Measurements from ENCODE around the gene TENM3.
A peak's percentile ranks its signal among the peaks of the same experiment; 100 is the strongest.
"Not testable (repeated sequence)": the region's sequence is repeated elsewhere in the genome, so short reads cannot be mapped to it uniquely, and the experiment has no call there.

The TENM3 gene

GRCh38 chr4:182242260-182242659, 942 bp upstream of the TENM3 start:
- H2BK120ac ChIP-seq (ENCODE audit: low read depth, low read length); DNase-seq (ENCODE audit: low spot score); H2AK5ac ChIP-seq (ENCODE audit: low read depth, low read length); H4K91ac ChIP-seq (ENCODE audit: low read depth, low read length, poor library complexity); H3K18ac ChIP-seq (ENCODE audit: low read length); H3K14ac ChIP-seq (ENCODE audit: low read length); H2AFZ ChIP-seq (ENCODE audit: low read length); H3K4ac ChIP-seq (ENCODE audit: low read length); H3K27me3 ChIP-seq (ENCODE audit: control insufficient read depth in 3 of 3, insufficient read depth in 3 of 3, low read depth in 1 of 3, low read length in 3 of 3); H2BK15ac ChIP-seq (ENCODE audit: low read length); H3K79me1 ChIP-seq (ENCODE audit: low read depth, low read length); H3K23ac ChIP-seq (ENCODE audit: low read depth, low read length, poor library complexity); H2BK5ac ChIP-seq (ENCODE audit: low read length); H3K4me3 ChIP-seq (ENCODE audit: low read length in 2 of 2); H3K27ac ChIP-seq (replicated peaks; ENCODE audit: low read length); H3K36me3 ChIP-seq (replicated peaks in 1 of 2; ENCODE audit: control insufficient read depth in 2 of 2, insufficient read depth in 2 of 2, low read length in 2 of 2); H3K4me2 ChIP-seq (ENCODE audit: insufficient read depth, low read length, poor library complexity, severe bottlenecking); H4K8ac ChIP-seq (ENCODE audit: low read depth, low read length); H2BK12ac ChIP-seq (ENCODE audit: low read length); H3K9ac ChIP-seq (ENCODE audit: low read depth, low read length, poor library complexity); H3K9me3 ChIP-seq (replicated peaks in 1 of 2; ENCODE audit: control insufficient read depth in 2 of 2, insufficient read depth in 1 of 2, low read depth in 1 of 2, low read length in 2 of 2): not testable (repeated sequence)
- WGBS, 2 donors (ENCODE audit: extremely low coverage in 2 of 2, insufficient read length in 2 of 2, insufficient replicate concordance in 1 of 2): no CpG with 5 or more reads among the region's 4 CpGs
- H3K4me1 ChIP-seq (ENCODE audit: control insufficient read depth in 2 of 2, insufficient read depth in 1 of 2, low read depth in 1 of 2, low read length in 2 of 2): peaks cover 4 to 29% of the 10 kb centered on the region in 2 donors

- WGBS, 2 donors (ENCODE audit: extremely low coverage in 2 of 2, insufficient read length in 2 of 2, insufficient replicate concordance in 1 of 2): no CpG with 5 or more reads among the region's 6 CpGs
These were observed 415 bp upstream of the TENM3 start for GRCh38 chr4:182242787-182243186.

GRCh38 chr4:182245041-182245440, 1.8 kb downstream of the TENM3 start:
- no peak overlapping the region for H4K91ac ChIP-seq (ENCODE audit: low read depth, low read length, poor library complexity)
- no peaks in the 10 kb centered on the region for H3K27me3 ChIP-seq (ENCODE audit: control insufficient read depth in 3 of 3, insufficient read depth in 3 of 3, low read depth in 1 of 3, low read length in 3 of 3)
- H3K4me2 ChIP-seq (ENCODE audit: insufficient read depth, low read length, poor library complexity, severe bottlenecking): no peak overlapping the region
- no peak overlapping the region for H4K8ac ChIP-seq (ENCODE audit: low read depth, low read length)
- H3K9me3 ChIP-seq (replicated peaks in 1 of 2; ENCODE audit: control insufficient read depth in 2 of 2, insufficient read depth in 1 of 2, low read depth in 1 of 2, low read length in 2 of 2): peaks cover 2 to 3% of the 10 kb centered on the region in 2 donors
- no peak overlapping the region for H3K4ac ChIP-seq (ENCODE audit: low read length)
- no peak overlapping the region for H2BK120ac ChIP-seq (ENCODE audit: low read depth, low read length)
- H2BK5ac ChIP-seq (ENCODE audit: low read length): no peak overlapping the region
- no peak overlapping the region for H3K14ac ChIP-seq (ENCODE audit: low read length)
- peak overlapping the region; percentile 54 for H3K27ac ChIP-seq (replicated peaks; ENCODE audit: low read length)
- WGBS, 2 donors (ENCODE audit: extremely low coverage in 2 of 2, insufficient read length in 2 of 2, insufficient replicate concordance in 1 of 2): no CpG with 5 or more reads among the region's 2 CpGs
- peaks cover 1 to 3% of the 10 kb centered on the region in 2 donors for H3K36me3 ChIP-seq (replicated peaks in 1 of 2; ENCODE audit: control insufficient read depth in 2 of 2, insufficient read depth in 2 of 2, low read length in 2 of 2)
- no peak overlapping the region for H2AK5ac ChIP-seq (ENCODE audit: low read depth, low read length)
- H2BK12ac ChIP-seq (ENCODE audit: low read length): no peak overlapping the region
- no peak for DNase-seq (ENCODE audit: low spot score)
- H3K79me1 ChIP-seq (ENCODE audit: low read depth, low read length): no peaks in the 10 kb centered on the region
- H3K9ac ChIP-seq (ENCODE audit: low read depth, low read length, poor library complexity): no peak overlapping the region
- H3K23ac ChIP-seq (ENCODE audit: low read depth, low read length, poor library complexity): no peak overlapping the region
- H3K18ac ChIP-seq (ENCODE audit: low read length): no peak overlapping the region
- no peak overlapping the region for H3K4me3 ChIP-seq (ENCODE audit: low read length in 2 of 2)
- no peak overlapping the region for H2AFZ ChIP-seq (ENCODE audit: low read length)
- H2BK15ac ChIP-seq (ENCODE audit: low read length): no peak overlapping the region
- H3K4me1 ChIP-seq (ENCODE audit: control insufficient read depth in 2 of 2, insufficient read depth in 1 of 2, low read depth in 1 of 2, low read length in 2 of 2): peaks cover 0 to 24% of the 10 kb centered on the region in 2 donors

More at GRCh38 chr4:182242787-182243186, 415 bp upstream of the TENM3 start:
- Histone ChIP-seq H3K4ac (ENCODE audit: low read length) (no peak overlapping the region), H4K91ac (ENCODE audit: low read depth, low read length, poor library complexity) (no peak overlapping the region), H3K4me1 (ENCODE audit: control insufficient read depth in 2 of 2, insufficient read depth in 1 of 2, low read depth in 1 of 2, low read length in 2 of 2) (peaks cover 4 to 30% of the 10 kb centered on the region in 2 donors), H3K4me2 (ENCODE audit: insufficient read depth, low read length, poor library complexity, severe bottlenecking) (no peak overlapping the region), H3K79me1 (ENCODE audit: low read depth, low read length) (no peaks in the 10 kb centered on the region), H2AK5ac (ENCODE audit: low read depth, low read length) (no peak overlapping the region), H3K4me3 (ENCODE audit: low read length in 2 of 2) (no peak overlapping the region), H2BK15ac (ENCODE audit: low read length) (no peak overlapping the region), H2BK5ac (ENCODE audit: low read length) (no peak overlapping the region), H3K9ac (ENCODE audit: low read depth, low read length, poor library complexity) (no peak overlapping the region), H2BK120ac (ENCODE audit: low read depth, low read length) (no peak overlapping the region), H3K27me3 (ENCODE audit: control insufficient read depth in 3 of 3, insufficient read depth in 3 of 3, low read depth in 1 of 3, low read length in 3 of 3) (no peaks in the 10 kb centered on the region), H3K36me3 (replicated peaks in 1 of 2; ENCODE audit: control insufficient read depth in 2 of 2, insufficient read depth in 2 of 2, low read length in 2 of 2) (peaks cover 0 to 3% of the 10 kb centered on the region in 2 donors), H2AFZ (ENCODE audit: low read length) (no peak overlapping the region), H3K23ac (ENCODE audit: low read depth, low read length, poor library complexity) (no peak overlapping the region), H2BK12ac (ENCODE audit: low read length) (no peak overlapping the region), H3K27ac (replicated peaks; ENCODE audit: low read length) (no peak overlapping the region), H3K18ac (ENCODE audit: low read length) (no peak overlapping the region), H3K9me3 (replicated peaks in 1 of 2; ENCODE audit: control insufficient read depth in 2 of 2, insufficient read depth in 1 of 2, low read depth in 1 of 2, low read length in 2 of 2) (no peaks in the 10 kb centered on the region), H3K14ac (ENCODE audit: low read length) (no peak overlapping the region), H4K8ac (ENCODE audit: low read depth, low read length) (no peak overlapping the region)
- DNase-seq (ENCODE audit: low spot score): no peak

- H4K8ac ChIP-seq (ENCODE audit: low read depth, low read length): no peak overlapping the region
- H3K27ac ChIP-seq (replicated peaks; ENCODE audit: low read length): peak overlapping the region; percentile 54
These were observed 2.5 kb downstream of the TENM3 start for GRCh38 chr4:182245541-182246215.

More at GRCh38 chr4:182245541-182246215, 2.5 kb downstream of the TENM3 start:
- WGBS, 2 donors (ENCODE audit: extremely low coverage in 2 of 2, insufficient read length in 2 of 2, insufficient replicate concordance in 1 of 2): no CpG with 5 or more reads among the region's 10 CpGs
- Histone ChIP-seq H3K27me3 (ENCODE audit: control insufficient read depth in 3 of 3, insufficient read depth in 3 of 3, low read depth in 1 of 3, low read length in 3 of 3) (no peaks in the 10 kb centered on the region), H3K9ac (ENCODE audit: low read depth, low read length, poor library complexity) (no peak overlapping the region), H2BK15ac (ENCODE audit: low read length) (no peak overlapping the region), H3K14ac (ENCODE audit: low read length) (no peak overlapping the region), H3K18ac (ENCODE audit: low read length) (peak overlapping the region; percentile 62), H3K23ac (ENCODE audit: low read depth, low read length, poor library complexity) (no peak overlapping the region), H3K4me3 (ENCODE audit: low read length in 2 of 2) (no peak overlapping the region), H2BK12ac (ENCODE audit: low read length) (no peak overlapping the region), H2BK120ac (ENCODE audit: low read depth, low read length) (no peak overlapping the region), H2BK5ac (ENCODE audit: low read length) (no peak overlapping the region), H2AK5ac (ENCODE audit: low read depth, low read length) (no peak overlapping the region), H3K79me1 (ENCODE audit: low read depth, low read length) (no peaks in the 10 kb centered on the region), H2AFZ (ENCODE audit: low read length) (no peak overlapping the region), H3K36me3 (replicated peaks in 1 of 2; ENCODE audit: control insufficient read depth in 2 of 2, insufficient read depth in 2 of 2, low read length in 2 of 2) (peaks cover 1 to 3% of the 10 kb centered on the region in 2 donors), H3K4ac (ENCODE audit: low read length) (no peak overlapping the region), H3K4me2 (ENCODE audit: insufficient read depth, low read length, poor library complexity, severe bottlenecking) (no peak overlapping the region), H3K9me3 (replicated peaks in 1 of 2; ENCODE audit: control insufficient read depth in 2 of 2, insufficient read depth in 1 of 2, low read depth in 1 of 2, low read length in 2 of 2) (peaks cover 2 to 3% of the 10 kb centered on the region in 2 donors), H3K4me1 (ENCODE audit: control insufficient read depth in 2 of 2, insufficient read depth in 1 of 2, low read depth in 1 of 2, low read length in 2 of 2) (peaks cover 0 to 18% of the 10 kb centered on the region in 2 donors), H4K91ac (ENCODE audit: low read depth, low read length, poor library complexity) (no peak overlapping the region)
- DNase-seq (ENCODE audit: low spot score): no peak

Measured in neuronal stem cell (in vitro differentiated cells).